ENCODE measurements around the gene GBX1. TPM values are rescaled to one million over a fixed set of nuclear protein-coding genes. Genes with fewer than 3 reads are reported as not detected.

Gene GBX1
- total RNA-seq = not detected in 2 replicates

GRCh38 chr7:151167197-151167961 is at the start of gene GBX1:
Gene GBX1 (minus strand): TSS chr7:151167694. CDS start chr7:151167548, 146 bp downstream.
- H3K4me3 ChIP-seq (ENCODE audit: low read depth, low read length) = peak within 1 kb of the TSS; percentile 29
- no peak for TF ChIP-seq CTCF (conservative IDR thresholded peaks at IDR 0.05; ENCODE audit: low read depth, low read length)
- DNase-seq (ENCODE audit: low read depth) = no peak

- DNase-seq (ENCODE audit: low read depth) = no peak
- no peak overlapping the region for H3K4me3 ChIP-seq (ENCODE audit: low read depth, low read length)
- TF ChIP-seq CTCF (conservative IDR thresholded peaks at IDR 0.05; ENCODE audit: low read depth, low read length) = no peak
Observed at GRCh38 chr7:151215396-151215795, 47.9 kb upstream of the GBX1 start.

- no peak overlapping the region for H3K4me3 ChIP-seq (ENCODE audit: low read depth, low read length)
- DNase-seq (ENCODE audit: low read depth) = no peak
- TF ChIP-seq CTCF (conservative IDR thresholded peaks at IDR 0.05; ENCODE audit: low read depth, low read length) = no peak
Observed at GRCh38 chr7:151213826-151214225, 46.3 kb upstream of the GBX1 start.

GRCh38 chr7:151212626-151213025 is 45.1 kb upstream of the GBX1 start:
- no peak for TF ChIP-seq CTCF (conservative IDR thresholded peaks at IDR 0.05; ENCODE audit: low read depth, low read length)
- DNase-seq (ENCODE audit: low read depth) = no peak
- H3K4me3 ChIP-seq (ENCODE audit: low read depth, low read length) = no peak overlapping the region

- H3K4me3 ChIP-seq (ENCODE audit: low read depth, low read length) = no peak overlapping the region
- TF ChIP-seq CTCF (conservative IDR thresholded peaks at IDR 0.05; ENCODE audit: low read depth, low read length) = no peak
- no peak for DNase-seq (ENCODE audit: low read depth)
Observed at GRCh38 chr7:151211155-151211772, 43.8 kb upstream of the GBX1 start.

GRCh38 chr7:151210087-151210854 is 42.8 kb upstream of the GBX1 start, which contains the start of gene H2BK1:
Gene H2BK1 (minus strand): TSS chr7:151210488. CDS start chr7:151210318, 170 bp downstream.
- DNase-seq (ENCODE audit: low read depth) = no peak
- H3K4me3 ChIP-seq (ENCODE audit: low read depth, low read length) = no peak within 1 kb of the TSS
- TF ChIP-seq CTCF (conservative IDR thresholded peaks at IDR 0.05; ENCODE audit: low read depth, low read length) = no peak
